Stimulated activated naive CD4-positive, alpha-beta T cell (primary cell): Measurements from ENCODE around the gene EMC8.
A peak's percentile ranks its signal among the peaks of the same experiment; 100 is the strongest.

Experiments
- DNase-seq, 6 experiments: peaks; one replicate each; lab custom pipeline; 2025; lab: John Stamatoyannopoulos, UW

Gene EMC8

DNA sequence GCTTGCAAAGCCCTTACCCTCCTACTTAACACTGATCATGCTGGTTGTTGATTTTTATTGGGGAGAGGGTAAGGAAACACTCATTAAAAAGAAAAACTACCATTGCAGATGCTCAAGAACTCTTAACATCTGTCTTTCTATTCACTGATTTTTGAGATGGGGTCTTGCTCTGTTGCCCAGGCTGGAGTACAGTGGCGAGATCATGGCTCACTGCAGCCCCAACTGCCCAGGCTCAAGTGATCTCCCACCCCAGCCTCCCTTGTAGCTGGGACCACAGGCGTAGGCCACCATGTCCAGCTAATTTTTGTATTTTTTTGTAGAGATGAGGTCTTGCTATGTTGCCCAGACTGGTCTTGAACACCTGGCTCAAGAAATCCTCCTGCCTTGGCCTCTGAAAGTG lies 14.5 kb downstream of the EMC8 start:
- DNase-seq, result no peak

DNA sequence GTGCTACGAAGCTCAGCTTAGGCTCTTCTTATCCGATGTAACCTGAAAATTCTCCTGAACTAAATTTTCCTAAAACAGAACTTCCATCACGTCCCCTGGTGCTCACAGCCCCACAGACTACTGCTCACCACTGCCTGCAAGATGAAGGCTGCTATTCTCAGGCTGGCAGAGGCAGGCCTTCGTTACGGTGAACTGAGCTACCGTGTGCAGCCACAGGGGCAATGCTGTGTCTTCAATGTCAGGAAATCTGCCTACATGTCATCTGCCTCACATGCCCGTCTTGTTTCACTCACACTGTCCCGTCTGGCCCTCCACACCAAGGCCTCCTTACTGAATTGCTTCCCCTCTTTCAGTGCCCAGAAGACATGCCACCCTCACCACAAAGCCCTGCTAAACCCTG lies 15.9 kb downstream of the EMC8 start:
- no peak for DNase-seq

DNA sequence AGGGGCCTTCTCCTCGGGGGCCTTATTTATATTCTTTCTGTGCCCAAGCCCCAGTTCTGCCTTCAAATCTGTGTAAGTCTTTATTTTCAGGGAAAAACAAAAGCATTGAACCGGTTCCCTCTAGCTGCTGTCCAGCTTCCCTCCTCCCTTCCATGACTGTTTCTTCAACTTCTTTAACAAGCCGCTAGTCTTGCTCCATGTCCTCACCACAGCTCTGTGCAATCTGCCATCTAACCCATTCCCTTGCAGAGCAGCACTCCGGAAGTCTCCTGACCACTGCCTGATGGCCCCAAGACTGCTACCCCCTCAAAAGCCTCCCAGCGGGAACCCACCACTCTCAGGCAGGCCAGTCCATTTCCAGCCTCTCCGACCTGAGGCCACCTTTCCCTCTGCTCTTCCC lies 16.9 kb downstream of the EMC8 start:
- DNase-seq, result no peak

DNA sequence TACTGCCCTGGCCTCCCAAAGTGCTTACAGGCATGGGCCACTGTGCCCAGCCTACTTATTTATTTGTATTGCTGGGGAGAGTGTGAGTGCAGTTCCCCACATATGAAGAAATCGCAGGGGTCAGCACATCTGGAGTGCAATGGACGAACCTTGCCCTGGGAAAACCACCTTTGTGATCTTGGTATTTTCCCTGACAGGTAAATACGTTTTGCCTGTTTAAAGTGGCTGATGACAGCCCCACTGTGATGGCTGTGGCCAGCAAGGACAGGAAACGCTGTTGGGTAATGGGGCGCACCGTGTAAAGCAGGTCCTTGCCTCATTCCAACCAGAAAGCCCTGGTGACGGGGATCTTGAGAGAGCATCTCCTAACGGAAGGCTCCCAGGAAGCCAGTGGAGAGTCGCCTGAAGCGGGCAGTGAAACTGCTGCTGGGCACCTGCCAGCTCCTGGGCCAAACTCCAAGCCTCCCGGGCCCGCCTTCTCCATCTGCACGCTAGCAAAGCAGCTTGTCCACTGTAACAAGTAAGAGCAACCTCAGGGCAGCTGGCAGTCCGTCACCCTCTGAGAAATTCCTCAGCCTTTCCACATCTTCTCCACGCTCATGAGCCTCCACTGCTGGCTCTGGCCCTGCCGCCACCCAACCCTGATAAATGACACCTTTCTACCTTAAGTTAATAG lies 17.5 kb downstream of the EMC8 start:
- no peak for DNase-seq

DNA sequence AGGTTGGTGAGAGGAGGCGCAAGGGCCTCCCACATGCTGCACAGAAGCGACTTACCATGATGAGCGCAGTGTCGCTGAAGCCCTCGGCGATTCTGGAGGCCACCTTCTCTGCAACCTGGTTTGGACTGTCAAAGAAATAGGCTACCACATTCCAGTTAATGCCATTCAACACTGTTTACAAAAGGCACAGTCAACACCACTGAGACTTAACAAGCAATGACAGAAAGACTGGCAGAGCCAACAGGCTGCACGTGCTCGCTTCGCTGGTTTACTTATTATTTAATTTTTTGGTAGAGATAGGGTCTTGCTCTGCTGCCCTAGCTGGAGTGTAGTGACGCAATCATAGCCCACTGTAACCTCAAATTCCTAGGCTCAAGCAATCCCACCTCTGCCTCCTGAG lies 18.2 kb downstream of the EMC8 start:
- no peak for DNase-seq

DNA sequence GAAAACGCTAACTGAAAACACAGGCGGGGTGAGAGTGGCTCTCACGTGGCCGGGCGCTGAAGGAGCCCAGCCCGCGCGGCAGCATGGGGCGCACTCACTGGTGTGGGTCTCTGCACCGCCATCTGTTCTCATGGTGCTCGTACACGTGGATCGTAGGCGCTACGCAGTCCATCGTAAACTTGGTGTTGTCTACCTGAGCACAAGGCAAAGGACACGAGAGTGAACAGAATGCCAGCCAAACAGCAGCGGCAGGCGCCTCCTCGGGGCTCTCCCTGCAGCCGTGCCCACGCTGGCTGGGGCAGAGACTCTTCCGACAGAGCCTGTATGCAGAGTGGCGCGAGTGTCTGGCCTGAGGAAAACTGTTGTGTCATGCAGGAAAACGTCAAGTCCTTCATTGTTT lies 19.1 kb downstream of the EMC8 start:
- no peak for DNase-seq

DNA sequence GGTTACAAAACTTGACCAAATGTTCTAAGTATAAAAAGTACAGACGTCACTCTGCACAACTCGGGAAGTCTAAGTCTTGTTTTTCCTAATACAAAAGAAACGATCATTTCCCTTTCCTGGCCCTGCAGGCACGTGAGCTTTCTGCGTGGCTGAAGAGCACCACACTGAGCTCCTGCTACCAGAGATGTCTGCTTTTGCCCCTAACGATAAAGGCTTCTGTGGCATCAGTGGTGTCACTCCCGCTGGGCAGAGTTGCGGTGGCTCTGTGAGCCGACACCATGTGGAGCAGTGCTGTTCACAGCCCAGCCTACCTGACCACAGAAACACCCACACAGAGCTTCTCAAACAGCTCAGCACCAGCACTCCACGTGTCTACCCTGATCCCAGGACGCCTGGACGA lies 20.5 kb downstream of the EMC8 start:
- no peak for DNase-seq

DNA sequence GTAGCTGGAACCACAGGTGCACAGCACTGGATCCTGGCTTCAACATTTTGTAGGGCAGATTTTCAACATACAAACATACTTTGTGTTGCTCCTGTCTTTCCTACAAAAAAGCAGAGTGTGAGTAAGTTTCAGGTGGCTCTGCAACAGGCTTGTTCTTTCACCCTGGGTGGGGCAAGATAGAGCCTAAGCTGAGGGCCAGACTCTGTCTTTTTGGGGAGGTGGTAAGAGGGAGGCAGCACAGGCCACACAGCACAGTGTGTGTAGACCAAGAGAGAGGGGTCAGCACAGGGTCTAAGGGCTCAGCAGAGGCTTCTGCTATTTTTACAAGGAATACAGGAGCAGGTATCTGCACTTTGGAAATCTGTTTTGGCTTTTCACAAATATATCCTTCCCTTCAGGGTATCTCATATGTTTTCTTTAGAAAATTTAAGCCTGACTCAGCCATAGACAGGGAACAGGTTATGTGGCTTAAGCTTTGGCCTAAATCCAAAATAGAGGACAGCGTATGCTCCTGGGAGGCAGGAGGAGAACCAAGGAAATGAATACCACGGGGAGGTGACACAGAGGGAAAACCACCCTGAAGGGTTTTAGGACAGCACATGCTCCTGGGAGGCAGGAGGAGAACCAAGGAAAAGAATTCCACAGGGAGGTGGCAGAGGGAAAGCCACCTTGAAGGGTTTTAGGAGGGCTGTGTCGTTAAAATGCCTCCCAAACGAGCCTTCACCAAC lies 21.6 kb downstream of the EMC8 start:
- DNase-seq, result no peak

DNA sequence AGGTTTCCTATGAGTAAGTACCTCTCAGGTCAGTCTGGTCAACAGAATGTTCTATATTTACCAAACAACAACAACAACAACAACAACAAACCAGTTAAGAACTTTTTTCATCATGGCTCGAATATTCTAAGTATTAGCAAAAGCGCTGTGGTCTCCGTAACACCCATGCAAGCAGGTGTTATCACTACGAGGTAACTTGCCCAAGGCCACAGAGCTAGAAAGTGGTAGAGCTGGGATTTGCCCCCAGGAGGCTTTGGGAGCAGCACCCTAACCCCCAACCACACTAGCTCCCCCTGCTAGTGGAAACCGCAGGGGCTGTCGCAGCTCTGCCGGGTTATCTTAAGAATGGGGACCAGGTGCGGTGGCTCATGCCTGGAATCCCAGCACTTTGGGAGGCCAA lies 24.5 kb downstream of the EMC8 start:
- no peak for DNase-seq

DNA sequence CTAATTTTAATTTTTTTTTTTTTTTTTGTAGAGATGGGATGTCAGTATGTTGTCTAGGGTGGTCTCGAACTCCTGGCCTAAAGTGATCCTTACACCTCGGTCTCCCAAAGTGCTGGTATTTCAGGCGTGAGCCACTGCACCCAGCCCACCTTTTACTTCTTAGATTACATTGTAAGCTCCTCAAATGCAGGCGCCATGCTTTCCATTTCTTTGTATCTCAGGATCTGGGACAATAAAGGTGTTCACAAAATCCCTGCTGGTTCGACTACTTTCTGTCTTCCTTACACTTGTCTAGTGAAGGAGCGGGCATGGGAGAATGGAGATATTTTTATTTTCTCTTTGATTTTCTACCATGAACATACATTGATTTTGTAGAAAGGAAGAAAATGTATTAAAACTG lies 25.2 kb downstream of the EMC8 start:
- no peak for DNase-seq

DNA sequence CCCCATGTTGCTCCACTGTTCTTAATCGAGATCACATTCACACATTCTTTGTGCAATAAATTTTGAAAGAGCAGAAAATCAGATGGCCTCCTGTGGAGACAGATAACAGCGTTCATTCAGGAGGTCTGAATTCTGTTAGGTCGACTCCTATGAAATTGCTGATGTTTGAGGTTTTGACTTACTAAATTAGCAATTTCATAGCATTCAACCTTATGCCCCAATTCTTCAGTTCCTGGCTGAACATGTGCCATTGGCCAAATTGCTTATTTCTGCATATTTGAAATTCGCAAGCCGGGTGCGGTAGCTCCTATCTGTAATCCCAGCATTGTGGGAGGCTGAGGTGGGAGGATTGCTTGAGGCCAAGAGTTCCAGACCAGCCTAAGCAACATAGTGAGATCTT lies 26.3 kb downstream of the EMC8 start:
- DNase-seq, result no peak

DNA sequence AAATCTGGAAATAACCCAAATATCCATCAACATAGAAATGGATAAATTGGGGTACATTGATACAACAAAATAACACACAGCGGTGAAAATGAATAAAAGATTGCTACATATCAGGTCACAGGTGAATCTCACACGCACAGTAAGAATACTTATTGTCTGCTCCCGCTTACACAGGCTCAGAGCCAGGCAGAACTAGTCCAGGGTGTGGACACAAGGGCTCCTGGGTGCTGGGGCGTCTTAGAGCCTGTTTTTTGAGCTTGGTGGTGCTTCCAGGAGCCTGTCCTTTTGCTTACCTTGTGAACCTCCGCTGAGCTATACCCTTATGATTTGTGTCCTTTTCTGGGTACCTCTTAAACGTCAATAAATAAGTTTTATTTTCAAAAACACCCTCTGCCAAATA lies 28.6 kb downstream of the EMC8 start:
- no peak for DNase-seq

DNA sequence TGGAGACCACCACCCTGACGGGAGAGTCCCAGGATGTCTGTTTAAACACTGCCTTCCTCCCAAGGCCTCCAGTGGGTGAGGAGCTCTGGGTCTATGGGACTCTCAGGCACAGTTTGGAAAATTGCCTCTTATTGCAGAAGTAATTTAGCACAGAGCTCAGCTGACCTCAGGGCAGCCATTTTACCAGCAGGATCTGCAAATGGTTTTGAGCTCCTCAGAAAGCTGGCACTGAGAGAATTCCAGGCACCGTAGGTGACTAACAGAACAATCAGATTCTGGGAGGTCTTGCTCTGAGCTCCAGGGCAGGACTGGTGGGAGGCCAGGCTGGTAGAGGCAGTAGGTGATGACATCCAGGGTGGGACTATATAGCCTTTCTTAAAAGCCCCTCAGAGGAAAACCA lies 31.1 kb downstream of the EMC8 start:
- DNase-seq, result no peak

DNA sequence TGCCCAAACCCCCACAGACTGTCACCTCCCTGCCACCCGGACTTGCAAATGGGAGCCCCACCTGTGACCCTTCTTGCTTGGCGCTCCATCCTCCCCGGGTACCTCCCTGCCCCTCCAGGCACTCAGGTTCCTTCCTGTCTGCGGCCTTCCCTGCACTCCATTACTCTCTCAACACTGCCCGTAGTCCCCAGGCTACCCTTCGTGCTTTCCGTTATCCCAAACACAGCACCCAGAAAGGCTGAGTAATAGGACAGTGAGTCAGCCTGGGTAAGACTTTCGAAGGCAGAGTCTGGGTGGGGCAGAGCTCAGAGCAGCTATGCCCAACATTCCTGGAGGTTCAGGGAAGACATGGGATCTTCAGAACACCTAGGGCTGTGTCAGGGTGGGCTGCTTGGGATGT lies 31.8 kb downstream of the EMC8 start:
- no peak for DNase-seq

DNA sequence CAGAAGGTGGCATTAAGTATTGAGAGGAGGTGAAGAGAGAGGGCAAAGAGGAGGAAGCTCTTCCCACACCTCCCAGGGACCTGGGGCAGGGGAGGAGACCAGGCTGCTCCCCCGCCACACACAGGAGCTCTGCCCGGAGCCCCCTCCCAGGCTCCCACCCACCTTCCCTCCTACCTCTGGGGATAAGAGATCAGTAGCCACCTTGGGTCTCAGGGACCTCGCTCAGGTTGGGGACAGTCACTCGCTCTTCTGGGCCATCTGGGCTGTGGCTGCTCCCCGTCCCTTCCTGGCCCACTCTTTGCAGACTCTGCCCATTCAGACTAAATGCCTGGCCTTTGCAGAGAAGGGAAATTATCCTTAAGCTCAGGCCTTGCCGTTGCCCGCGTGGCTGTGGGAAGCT lies 33.6 kb downstream of the EMC8 start:
- no peak for DNase-seq

DNA sequence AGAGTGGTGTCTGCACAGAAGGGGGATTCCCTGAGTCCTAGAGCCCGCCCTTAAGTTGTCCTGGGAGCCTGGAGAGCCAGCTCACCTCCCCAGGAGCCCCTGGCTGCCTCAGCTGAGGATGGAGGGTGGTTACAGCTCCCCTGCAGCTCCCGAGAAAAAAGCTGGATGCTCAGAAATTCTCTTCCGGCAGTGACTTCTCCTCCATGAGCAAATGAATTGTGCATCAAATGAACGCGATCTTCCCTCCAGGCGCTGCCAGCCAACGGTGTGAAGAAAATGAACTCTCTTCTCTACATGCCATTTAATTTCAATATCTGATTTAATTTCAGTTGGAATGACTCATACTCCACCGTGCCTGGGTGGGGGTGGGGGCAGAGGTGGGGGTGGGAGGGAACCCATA lies 34.1 kb downstream of the EMC8 start:
- no peak for DNase-seq

DNA sequence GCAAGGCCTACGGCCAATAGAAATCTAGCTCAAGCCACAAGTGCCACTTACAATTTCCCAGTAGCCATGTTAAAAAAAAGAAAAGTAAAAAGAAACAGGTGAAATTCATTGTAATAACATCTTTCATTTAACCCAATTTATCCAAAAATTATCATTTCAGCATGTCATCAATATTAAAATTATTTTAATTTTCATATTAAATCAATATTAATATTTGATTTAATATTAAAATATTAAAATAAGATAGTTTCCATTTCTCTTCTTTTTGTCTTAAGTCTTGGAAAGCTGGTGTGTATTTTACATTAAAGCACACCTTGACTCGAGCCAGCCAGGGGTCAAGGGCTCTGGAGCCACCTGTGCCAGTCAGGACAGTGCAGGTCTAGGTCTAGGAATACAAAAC lies 35.7 kb downstream of the EMC8 start:
- no peak for DNase-seq

DNA sequence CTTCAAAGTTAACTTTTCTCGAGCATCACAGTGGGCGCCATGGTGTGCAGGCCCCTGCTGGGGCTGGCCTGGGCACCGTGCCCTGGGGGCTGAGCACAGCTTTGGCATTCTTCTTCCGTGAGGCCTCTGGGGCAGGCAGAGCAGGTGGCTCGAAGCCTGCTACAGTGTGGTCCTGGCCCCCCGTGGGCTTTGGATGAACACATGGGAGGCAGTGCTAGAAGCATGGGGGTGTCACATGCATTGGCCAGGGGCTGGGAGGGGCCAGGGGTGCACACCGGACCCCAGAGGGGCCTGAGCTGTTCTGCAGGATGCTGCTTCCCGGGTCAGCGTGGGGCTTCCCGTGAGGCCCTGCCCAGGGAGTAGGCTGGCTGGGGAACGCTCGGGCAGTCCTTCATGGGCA lies 36.4 kb downstream of the EMC8 start:
- no peak for DNase-seq

DNA sequence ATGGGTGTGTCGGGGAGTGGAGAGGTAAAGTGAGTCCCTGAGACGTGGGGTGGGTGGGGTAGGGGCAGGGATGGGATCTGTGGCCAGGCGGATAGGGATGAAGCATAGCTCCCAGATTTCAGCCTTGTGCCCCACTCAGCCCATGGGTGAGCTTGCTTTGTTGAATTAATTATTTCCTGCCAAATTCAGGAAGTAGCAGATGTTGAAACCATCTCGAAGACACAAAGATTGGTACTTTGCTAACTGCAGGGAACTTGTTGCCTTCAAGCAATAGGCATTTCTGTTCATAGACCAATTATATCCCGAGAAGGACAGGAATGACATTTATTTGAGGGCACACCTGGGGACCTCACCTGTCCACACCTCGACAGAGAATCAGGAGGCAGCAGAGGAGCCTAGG lies 37.5 kb downstream of the EMC8 start:
- DNase-seq, result no peak

DNA sequence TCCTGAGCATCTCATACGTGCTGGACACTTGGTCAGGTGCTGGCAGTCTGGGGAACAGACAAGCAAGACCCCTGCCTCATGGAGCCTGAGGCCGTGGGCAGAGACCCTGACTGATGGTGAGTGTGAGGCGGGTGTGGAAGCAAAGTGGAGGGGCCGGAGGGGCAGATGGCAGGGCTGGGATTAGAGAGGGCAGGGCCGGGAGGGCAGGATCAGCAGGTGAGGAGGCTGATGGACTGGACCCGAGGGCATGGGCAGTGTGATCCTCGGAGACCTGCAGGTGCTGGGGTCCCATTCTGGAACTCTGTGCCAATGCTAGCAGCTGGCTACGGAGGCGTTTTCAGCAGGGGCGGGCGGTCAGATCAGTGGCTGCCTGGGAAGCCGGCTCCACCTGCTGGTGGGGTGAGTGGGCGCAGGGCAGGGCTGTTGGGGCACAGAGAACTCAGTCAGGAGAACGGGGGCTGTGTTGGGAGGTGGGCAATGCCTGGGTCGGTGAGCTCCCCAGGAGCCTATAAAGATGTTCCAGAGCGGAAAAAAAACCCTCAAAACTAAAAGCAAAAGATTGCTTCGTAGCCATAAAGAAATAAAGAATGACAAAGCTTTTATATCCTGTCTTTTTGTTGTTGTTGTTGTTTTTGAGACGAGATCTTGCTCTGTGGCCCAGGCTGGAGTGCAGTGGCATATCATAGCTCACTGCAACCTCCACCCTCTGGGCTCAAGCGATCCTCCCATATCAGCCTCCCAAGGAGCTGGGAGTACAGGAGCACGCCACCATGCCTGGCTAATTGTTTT lies 39.5 kb downstream of the EMC8 start:
- peak in 1 of 6 experiments; percentile 2 for DNase-seq

DNA sequence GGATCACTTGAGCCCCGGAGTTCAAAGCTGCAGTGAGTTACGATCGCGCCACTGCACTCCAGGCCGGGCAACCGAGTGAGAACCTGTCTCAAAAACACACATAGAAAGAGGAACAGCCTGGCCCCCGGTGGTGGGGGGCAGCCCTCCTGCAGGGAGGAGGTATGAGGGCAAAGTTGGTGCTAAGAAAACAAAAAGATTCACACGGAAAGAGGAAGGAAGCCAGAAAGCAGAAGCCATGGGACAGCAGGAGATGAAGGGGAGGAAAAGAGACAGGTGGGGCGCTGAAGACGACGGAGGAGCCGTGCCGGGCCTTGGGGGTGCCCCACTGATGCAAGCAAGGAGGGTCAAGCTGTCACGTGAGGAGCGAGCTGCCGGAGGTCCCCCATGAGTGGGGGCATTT lies 40.2 kb downstream of the EMC8 start:
- no peak for DNase-seq

DNA sequence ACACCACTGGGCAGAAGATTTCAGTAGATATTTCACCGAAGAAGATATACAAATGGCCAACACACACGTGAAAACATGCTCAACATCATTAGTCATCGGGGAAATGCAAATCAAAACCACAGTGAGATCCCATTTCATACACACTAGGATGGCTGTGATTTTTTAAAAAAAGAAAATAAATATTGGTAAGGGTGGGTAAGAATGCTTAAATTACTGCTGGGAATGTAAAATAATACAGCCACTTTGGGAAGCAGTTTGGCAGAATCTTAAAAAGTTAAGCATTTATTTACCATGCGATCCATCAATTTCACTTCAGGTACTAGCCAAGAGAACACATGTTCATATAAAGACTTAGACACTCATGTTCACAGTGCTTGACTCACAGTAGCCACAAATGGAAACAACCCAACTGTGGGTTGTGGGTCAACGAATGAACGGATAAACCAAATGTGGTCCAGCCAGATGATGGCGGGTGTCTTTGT lies 42.0 kb downstream of the EMC8 start:
- DNase-seq, result no peak
